HG02970 (cell line): ENCODE measurements around the gene UGT1A3.

Source experiments
- ATAC-seq: cut with Tn5 transposase; IDR thresholded peaks from one replicate; pipeline ENCODE4 v1.9.1; 2021; ENCODE audit warnings: mild to moderate bottlenecking, moderate library complexity, moderate number of reproducible peaks; ENCODE audit not compliant: unreplicated experiment, low FRiP score

UGT1A3 gene

DNA sequence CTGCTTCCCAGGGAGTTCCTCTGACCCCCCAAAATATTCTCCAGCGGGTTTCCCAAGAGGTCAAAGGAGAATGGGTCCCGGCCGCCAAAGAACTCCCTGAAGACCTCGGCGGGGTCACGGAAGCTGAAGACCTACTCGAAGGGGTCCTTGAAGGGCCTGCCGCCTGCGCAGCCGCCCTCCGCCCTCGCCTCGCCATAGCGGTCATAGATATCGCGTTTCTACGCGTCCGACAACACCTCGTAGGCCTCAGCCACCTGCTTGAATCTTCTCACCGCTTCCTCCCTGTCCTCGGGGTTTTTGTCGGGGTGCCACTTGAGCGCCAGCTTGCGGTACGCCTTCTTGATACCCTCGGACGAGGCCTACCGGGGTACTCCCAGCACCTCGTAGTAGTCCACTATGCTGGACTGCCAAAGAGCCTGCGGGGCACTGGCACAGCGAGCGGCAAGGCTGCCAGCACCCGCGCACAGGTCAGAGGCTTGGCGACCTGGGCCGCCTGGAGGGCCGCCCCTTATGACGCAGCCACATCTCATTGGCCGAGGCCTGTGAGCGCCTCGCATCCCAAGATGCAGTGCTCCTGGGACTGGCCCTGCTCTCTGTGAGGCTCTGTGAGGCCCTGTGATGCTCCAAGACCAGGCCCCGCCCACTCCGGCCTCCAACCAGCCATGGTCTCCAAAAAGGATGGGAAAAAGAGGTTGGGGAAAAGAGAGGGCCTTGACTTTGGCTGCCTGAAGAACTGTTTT, 26.2 kb downstream of the UGT1A3 start:
- no peak for ATAC-seq

DNA sequence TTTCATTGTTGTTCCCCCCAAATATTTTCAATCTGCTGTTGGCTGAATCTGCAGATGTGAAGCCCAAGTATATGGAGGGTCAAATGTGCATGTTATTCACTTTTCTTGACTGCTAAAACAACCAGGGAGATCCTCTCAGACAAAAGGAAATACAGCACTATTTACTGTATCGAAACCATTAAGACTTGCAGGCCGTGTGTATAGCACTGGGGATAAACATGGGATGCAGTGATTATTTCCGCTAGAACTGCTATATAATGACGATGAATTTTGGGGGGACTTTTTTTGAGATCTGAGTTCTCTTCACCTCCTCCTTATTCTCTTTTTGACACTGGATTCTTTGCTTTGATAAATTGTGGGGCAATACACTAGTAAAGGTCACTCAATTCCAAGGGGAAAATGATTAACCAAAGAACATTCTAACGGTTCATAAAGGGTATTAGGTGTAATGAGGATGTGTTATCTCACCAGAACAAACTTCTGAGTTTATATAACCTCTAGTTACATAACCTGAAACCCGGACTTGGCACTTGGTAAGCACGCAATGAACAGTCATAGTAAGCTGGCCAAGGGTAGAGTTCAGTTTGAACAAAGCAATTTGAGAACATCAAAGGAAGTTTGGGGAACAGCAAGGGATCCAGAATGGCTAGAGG, 27.7 kb downstream of the UGT1A3 start:
- ATAC-seq, result no peak

DNA sequence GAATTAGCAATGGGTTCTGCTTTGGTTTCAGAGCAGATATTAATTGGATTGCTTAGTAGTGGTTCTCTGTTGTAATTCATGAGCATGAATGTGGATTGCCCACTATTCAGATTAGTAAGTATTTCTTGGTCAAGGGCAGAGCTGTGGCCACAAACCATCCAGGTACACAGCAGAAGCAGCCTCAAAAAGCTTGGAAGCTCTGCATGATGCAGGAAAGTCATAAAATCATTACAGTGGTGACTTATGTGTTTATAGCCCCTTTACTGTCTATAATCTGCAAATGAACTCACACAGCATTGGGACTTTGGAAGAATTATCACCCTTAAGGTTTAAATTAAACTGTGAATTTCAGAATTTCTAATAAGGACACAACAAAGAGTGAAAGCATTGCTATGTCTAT, 29.3 kb downstream of the UGT1A3 start:
- ATAC-seq, result no peak

DNA sequence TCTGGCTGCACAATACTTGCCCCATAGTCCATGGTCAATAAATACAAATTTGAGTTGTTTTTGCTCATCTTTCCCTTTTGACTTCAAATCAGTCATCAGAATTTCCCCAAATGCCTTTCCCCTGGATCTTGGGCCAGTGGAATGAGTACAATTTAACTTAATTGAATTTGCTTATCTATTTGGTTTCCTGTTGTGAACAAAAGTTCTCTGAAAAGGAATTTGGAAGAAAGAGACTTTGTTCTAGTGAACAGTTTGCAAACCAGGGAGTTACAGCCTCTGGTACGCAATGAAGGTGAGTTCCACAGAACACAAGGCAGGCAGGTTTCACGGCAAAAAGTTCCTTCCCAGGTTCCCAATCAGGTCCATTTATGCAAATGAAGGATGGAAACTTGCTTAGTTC, 30.0 kb downstream of the UGT1A3 start:
- ATAC-seq, result no peak

DNA sequence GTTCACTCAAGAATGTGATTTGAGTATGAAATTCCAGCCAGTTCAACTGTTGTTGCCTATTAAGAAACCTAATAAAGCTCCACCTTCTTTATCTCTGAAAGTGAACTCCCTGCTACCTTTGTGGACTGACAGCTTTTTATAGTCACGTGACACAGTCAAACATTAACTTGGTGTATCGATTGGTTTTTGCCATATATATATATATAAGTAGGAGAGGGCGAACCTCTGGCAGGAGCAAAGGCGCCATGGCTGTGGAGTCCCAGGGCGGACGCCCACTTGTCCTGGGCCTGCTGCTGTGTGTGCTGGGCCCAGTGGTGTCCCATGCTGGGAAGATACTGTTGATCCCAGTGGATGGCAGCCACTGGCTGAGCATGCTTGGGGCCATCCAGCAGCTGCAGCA, 31.2 kb downstream of the UGT1A3 start, which contains the start of gene UGT1A1:
TSS of gene UGT1A1 (plus strand) at position 228 of the 400 bp plus-strand sequence. CDS start at position 246, 18 bp downstream.
- ATAC-seq, result no peak

DNA sequence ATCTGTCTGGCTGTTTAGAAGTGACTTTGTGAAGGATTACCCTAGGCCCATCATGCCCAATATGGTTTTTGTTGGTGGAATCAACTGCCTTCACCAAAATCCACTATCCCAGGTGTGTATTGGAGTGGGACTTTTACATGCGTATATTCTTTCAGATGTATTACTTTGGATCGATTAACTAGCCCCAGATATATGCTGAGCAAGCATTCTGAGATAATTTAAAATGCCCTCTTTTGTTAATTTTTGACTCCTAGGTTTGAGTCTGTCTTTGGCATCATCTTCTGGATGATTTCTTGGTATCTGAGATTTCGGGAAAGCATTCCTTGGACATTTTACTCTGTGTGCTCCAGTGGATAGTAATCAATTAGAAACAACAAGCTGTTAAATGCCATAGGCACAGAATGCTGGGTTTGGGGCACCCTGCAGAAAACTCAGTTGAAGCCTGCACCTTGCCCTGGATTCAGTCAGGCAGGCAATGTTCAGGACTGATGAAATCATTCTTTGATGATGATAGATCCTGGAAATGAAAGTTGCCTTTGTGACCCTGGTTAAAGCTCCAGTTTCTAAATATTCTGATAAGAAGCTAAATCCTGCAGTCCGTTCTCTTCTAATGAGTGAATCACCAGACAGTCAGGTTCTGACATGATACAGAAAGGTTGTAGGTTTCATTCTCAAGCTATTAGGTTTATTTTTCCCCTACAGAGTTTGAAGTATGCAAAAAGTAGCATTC, 32.4 kb downstream of the UGT1A3 start:
- no peak for ATAC-seq

DNA sequence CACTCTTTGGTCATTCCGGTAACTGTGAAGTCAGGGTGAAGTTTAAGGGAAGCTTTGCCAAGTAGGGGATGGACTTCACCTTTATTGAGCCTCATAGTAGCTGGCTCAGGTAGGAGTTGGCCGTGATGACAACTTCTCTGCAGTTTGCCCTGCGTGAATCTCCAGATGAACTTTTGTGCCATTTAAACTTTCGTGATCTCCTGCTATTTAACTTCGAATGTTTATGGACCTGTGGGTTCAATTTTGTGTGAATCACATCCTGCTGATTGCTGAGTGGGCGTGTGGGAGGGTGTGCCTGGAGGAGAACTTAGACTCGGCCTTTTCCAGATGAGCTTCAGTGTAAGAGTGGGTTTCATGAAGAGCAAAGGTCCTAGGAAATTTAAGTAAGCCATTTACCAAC, 35.4 kb downstream of the UGT1A3 start:
- ATAC-seq, result no peak

DNA sequence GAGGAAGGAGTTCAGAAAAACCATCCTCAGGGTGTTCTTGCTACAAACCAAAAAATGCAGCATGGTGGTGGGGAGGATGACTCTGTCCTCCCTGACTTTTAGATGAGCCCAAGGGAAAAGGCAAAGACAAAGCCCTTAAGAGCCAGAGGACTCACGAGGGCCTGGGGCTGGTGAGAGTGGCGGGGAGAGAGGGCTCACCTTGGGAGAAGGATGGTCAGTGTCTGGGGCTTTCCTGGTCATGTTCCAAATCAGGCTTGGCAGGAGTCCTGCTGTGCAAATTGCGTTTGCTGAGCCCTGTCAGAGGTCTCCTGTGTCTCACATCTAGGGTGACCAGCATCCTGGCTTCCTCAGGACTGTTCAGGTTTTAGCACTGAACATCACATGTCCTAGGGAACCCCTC, 35.9 kb downstream of the UGT1A3 start:
- no peak for ATAC-seq

DNA sequence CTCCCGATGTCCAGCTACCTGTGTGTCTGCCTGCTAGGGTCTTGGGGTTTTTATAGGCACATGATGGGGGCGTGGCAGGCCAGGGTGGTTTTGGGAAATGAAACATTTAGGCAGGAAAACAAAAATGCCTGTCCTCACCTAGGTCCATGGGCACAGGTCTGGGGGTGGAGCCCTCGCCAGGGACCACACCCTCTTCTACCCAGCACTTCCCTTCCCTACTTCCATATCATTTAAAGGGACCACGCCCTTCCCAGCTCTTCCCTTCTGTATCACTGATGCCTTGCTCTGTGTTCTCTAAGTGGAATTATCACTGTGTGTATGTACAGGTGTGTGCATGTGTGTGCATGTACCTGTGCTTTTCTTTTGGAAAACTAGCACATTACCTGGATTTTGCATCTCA, 37.6 kb downstream of the UGT1A3 start:
- no peak for ATAC-seq

DNA sequence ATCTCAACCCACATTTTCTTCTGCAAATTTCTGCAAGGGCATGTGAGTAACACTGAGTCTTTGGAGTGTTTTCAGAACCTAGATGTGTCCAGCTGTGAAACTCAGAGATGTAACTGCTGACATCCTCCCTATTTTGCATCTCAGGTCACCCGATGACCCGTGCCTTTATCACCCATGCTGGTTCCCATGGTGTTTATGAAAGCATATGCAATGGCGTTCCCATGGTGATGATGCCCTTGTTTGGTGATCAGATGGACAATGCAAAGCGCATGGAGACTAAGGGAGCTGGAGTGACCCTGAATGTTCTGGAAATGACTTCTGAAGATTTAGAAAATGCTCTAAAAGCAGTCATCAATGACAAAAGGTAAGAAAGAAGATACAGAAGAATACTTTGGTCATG, 39.2 kb downstream of the UGT1A3 start:
- no peak for ATAC-seq

DNA sequence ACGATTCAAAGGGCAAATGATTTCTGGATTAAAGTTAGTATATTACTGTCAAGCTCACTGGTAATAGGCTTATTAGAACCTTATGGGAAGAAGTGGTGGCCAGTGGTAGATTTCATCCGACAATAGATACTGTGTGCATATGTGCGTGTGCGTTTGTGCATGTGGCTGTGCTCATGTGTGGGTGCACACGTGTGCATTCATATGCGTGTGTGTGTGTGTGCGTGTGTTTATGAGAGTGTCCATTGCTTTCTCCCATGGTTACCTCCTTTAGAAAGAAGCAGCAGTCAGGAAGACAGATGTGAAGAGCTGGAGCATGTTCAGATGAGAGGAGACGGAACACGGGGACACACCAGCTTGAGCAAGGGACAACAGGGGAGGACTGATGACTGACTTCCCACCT, 40.4 kb downstream of the UGT1A3 start:
- no peak for ATAC-seq

DNA sequence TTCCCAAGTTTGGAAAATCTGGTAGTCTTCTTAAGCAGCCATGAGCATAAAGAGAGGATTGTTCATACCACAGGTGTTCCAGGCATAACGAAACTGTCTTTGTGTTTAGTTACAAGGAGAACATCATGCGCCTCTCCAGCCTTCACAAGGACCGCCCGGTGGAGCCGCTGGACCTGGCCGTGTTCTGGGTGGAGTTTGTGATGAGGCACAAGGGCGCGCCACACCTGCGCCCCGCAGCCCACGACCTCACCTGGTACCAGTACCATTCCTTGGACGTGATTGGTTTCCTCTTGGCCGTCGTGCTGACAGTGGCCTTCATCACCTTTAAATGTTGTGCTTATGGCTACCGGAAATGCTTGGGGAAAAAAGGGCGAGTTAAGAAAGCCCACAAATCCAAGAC, 43.3 kb downstream of the UGT1A3 start:
- no peak for ATAC-seq

DNA sequence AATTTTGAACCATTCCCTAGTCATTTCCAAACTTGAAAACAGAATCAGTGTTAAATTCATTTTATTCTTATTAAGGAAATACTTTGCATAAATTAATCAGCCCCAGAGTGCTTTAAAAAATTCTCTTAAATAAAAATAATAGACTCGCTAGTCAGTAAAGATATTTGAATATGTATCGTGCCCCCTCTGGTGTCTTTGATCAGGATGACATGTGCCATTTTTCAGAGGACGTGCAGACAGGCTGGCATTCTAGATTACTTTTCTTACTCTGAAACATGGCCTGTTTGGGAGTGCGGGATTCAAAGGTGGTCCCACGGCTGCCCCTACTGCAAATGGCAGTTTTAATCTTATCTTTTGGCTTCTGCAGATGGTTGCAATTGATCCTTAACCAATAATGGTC, 43.7 kb downstream of the UGT1A3 start:
- ATAC-seq, result no peak

DNA sequence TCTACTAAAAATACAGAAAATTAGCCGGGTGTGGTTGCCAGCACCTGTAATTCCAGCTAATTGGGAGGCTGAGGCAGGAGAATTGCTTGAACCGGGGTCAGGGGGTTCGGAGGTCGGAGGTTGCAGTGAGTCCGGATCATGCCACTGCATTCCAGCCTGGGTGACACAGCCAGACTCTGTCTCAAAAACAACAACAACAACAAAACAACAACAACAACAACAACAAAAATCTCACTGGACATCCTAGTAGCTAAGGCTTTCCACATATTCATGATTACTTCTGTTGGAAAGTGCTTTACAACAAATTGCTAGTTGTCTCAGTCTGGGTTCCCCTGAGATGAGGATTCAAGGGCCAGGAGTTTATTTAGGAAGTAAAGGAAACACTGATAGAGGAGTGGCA, 45.0 kb downstream of the UGT1A3 start:
- ATAC-seq, result no peak

DNA sequence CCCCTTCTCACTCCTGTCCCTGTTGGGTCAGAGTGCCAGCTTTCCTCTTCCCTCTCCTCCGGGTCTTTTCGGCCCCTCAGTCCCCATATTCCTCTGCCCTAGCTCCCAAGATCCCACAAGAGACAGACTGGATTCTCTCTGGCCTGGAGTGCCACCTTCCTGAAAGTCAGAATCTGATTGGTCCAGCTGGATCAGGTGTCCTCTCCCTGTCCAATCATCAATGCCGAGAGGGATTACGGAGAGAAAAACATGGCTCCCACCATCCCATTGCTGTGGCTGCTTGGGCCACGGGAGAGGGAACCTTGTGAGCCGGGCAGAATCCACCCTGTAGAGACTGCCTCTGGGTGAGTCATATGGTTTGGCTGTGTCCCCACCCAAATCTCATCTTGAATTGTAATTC, 46.6 kb downstream of the UGT1A3 start:
- no peak for ATAC-seq

DNA sequence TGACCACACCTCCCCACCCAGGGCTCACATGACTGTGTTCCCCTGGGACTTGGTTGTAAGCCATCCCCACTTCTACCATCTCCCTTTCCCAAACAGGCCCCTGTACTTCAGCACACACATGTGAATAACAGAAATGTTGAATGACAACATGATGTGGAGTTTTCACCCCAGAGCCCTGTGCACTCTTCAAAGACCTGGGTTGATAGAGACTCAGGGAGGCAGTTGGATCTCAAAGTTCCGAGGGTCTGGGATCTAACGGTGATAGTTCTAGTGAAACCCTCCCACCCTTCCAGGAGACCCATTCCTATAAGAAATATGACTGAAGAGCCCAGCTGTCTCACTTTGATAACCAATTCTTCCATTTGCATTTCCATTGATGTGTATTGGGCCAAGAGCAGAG, 49.2 kb downstream of the UGT1A3 start, which contains the start of gene MROH2A:
TSS of gene MROH2A (plus strand) at position 301 of the 400 bp plus-strand sequence. CDS start 1,029 bp downstream, outside the sequence.
- ATAC-seq, result no peak

DNA sequence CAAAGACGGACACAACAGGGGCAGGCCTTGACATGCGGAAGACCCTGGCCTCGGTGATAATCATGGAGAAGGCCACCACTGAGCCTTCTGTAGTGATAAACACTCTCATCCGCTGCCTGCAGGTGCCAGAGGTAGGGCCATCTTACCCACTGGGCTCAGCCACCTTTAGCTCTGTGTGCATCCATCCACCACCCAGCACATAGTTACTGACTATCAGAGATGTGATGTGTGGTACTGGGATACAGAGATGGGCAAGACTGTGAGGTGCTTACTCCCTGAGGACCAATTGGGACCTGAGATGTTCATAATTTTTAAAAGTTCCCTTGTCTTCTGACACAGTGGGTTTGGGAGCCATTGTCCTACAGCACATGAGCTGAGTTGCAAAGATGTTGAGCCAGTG, 50.9 kb downstream of the UGT1A3 start:
- ATAC-seq, result no peak

DNA sequence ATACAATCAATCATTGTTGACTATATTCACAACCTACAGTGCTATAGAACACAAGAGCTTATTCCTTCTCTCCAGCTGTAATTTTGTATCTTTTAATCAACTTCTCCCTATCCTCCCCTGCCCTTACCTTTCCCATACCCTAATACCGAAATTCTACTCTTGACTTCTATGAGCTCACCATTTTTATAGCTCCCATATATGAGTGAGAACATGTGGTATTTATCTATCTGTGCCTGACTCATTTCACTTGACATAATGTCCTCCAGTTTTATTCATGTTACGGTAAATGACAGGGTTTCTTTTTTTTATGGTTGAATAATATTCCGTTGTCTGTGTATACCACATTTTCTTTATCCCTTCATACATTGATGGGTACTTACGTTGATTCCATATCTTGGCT, 51.9 kb downstream of the UGT1A3 start:
- no peak for ATAC-seq

DNA sequence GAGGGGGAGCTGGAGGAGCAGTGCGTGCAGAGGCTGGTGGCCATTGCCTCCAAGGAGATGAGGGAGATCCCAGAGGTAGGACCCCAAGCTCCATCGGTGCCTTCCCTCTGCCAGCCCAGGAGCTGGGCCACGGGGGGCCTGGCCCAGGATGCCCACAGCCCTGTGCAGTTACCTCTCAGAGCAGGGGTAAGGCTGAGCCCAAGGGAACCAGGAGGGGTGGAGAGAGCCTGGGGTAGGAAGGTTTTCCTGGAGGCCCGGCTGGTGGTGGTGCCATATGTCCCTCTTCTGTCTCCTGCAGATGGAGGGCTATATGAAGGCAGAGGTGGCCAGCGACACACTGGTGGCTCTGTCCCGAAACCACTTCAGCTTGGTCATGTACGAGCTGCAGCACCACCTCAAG, 60.7 kb downstream of the UGT1A3 start:
- ATAC-seq, result no peak

DNA sequence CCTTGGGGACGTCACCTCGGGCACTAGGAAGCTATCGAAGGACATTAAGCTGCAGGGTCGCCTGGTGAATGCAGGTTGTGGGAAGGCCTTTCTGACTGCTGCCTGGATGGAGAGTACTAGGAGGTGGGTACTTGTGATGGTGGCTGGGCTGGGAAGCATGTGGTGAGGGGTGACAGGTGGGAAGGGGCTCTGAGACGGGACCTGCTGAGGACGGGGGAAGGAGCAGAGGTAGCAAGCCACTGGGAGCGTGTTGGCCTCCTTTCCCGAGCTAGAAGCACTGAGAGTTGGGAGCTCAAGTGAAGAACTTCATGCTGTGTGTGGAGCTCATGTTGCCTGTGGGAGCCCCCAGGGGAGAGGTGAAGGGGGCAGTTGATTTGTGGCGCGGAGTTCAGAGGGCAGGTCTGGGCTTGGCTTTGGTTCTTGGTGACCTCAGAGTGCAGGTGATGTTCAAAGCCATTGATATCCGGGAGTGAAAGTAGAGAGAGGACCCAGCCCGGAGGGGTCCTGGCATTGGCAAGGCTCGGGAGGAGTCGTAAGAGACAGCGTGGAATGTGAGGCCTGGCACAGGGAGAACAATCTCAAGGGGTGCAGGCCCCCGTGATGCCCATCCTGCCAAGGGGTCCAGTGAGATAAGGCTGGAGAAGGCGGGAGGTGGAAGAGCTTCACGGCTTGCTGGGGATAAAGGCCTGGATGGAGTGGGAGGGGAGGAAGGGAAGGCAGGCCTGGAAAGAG, 62.5 kb downstream of the UGT1A3 start:
- ATAC-seq, result no peak

DNA sequence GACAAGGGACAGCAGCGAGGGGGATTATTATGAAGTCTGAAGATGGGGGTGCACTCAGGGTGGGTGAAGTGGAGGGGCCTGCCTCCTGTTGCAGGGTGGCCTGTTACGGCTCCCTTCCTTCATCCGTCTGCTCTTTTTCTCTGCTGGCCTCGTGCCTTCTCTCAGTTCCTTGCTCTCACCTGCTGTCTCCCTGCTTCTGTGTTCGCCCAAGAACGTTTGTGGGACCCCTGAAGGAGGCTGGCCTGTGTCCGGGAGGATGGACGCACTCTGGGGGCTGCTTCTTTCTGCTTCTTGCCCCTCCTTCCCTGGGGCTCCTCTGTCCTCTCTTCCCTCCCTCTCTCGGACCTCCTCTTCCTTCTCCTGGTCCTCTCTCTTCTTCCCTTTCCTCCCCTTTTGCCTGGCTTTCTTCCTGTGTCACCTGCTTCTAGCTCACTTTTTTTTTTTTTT, 63.1 kb downstream of the UGT1A3 start:
- no peak for ATAC-seq
